ENCODE measurements around the gene TBL3. TPM values are rescaled to one million over a fixed set of nuclear protein-coding genes. Genes with fewer than 3 reads are reported as not detected.

The TBL3 gene
- total RNA-seq, 4 donors from 2014 or later = 34.4 to 91.8 (median 53.7) TPM

DNA sequence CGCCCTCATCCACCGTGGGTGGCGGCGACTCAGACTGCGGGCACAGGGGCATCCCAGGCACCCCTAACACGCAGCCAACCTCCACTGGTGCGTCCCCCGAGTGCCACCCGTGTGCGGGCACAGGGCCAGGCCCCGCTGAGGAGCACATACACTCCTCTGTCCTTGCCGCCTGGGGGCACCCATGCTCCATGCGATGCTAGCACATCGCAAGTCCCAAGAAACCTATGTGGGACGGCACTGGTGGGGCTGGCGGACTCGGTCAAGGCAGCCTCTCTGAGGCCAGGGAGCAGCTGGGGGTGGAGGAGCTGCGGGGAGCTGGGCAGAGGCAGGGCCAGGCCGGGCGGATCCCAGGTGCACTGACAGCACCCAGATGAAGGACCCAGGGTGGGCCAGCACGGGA is 33.8 kb downstream of the TBL3 start:
- 83 to 84% methylated on average over 9 to 16 of the region's 21 CpGs for whole genome bisulfite sequencing, 2 donors
- Histone ChIP-seq H3K4me3 (replicated peaks in 1 of 3) (no peak overlapping the region), H3K4me1 (peaks cover 28 to 48% of the 10 kb centered on the region in 2 donors), H3K9me3 (no peaks in the 10 kb centered on the region), H3K27me3 (no peaks in the 10 kb centered on the region), H3K36me3 (peaks cover 24 to 26% of the 10 kb centered on the region in 2 donors), H3K27ac (no peak overlapping the region)
- intact Hi-C loops (cut with DNase I) = no loop called here
- peak in 1 of 2 donors; percentile 28 for DNase-seq
- TF ChIP-seq POLR2A (IDR thresholded peaks at IDR 0.05) = no peak

DNA sequence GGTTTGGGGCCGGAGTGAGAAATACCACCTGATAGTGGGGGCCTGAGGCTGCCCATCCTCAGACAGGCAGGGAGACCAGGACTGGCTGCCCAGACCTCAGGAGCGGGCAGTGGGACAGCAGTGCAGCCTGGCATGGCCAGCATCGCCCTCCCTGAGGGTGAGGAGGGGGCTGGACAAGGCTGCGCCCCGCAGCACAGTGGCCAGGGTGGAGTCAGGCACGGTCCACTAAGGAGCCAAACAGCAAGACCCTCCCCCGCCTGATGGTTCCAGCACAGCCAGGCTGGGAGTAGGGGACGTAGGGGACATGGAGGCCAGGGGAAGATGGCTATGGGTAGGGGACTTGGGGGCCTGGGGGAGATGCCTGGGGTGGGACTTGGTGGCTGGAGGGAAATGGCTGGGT is 34.5 kb downstream of the TBL3 start:
- TF ChIP-seq, protein P1, sequence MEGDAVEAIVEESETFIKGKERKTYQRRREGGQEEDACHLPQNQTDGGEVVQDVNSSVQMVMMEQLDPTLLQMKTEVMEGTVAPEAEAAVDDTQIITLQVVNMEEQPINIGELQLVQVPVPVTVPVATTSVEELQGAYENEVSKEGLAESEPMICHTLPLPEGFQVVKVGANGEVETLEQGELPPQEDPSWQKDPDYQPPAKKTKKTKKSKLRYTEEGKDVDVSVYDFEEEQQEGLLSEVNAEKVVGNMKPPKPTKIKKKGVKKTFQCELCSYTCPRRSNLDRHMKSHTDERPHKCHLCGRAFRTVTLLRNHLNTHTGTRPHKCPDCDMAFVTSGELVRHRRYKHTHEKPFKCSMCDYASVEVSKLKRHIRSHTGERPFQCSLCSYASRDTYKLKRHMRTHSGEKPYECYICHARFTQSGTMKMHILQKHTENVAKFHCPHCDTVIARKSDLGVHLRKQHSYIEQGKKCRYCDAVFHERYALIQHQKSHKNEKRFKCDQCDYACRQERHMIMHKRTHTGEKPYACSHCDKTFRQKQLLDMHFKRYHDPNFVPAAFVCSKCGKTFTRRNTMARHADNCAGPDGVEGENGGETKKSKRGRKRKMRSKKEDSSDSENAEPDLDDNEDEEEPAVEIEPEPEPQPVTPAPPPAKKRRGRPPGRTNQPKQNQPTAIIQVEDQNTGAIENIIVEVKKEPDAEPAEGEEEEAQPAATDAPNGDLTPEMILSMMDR (IDR thresholded peaks at IDR 0.05) = no peak
- no peak for TF ChIP-seq POLR2A (IDR thresholded peaks at IDR 0.05)
- Histone ChIP-seq H3K27ac (no peak overlapping the region), H3K36me3 (peaks cover 18 to 20% of the 10 kb centered on the region in 2 donors), H3K4me3 (replicated peaks in 1 of 3) (no peak overlapping the region), H3K9me3 (no peaks in the 10 kb centered on the region), H3K4me1 (peaks cover 28 to 48% of the 10 kb centered on the region in 2 donors), H3K27me3 (no peaks in the 10 kb centered on the region)
- no peak for DNase-seq
- intact Hi-C loops (cut with DNase I) = no loop called here
- 92 to 96% methylated on average over 8 of the region's 8 CpGs for WGBS, 2 donors

DNA sequence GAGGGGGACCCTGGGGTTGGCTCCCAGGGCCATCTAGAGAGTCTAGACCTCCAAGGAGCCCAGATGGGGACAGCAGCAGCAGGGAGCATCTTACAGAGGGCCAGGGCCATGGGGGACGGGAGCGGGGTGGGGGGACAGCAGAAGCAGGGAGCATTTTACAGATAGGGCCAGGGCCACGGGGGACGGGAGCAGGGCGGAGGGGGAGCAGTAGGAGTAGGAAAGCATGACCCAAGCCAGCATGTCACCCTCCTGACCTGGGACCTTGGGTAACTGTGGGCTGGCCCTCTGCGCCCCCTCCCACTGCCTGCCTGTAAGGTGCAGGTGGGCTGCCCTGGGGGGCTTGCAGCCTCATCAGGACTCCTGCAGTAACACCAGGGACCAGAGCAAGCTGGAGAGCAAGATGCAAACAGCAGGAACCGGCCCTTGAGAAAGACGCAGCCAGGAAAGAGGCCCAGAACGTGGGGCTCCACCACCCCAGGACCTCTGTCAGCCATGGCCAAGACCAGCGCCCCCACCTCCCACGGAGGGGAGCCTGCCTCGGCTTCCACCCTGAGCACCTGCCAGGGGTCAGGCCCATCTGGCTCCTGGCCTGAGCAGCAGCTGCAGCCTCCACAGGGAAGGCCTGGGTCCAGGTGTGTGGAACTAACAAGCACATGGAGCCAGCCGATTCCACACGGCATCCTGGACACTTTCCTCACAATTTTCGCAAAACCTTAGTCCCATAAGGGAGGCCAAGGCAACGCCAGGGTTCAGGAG is 35.4 kb downstream of the TBL3 start:
- DNase-seq = no peak
- Histone ChIP-seq H3K9me3 (no peaks in the 10 kb centered on the region), H3K36me3 (peaks cover 9 to 10% of the 10 kb centered on the region in 2 donors), H3K4me1 (peaks cover 28 to 48% of the 10 kb centered on the region in 2 donors), H3K27ac (no peak overlapping the region), H3K27me3 (no peaks in the 10 kb centered on the region), H3K4me3 (replicated peaks in 1 of 3) (no peak overlapping the region)
- 90 to 93% methylated on average over 9 to 11 of the region's 16 CpGs for WGBS, 2 donors
- intact Hi-C loops (cut with DNase I) = no loop called here
- TF ChIP-seq, protein P1 (IDR thresholded peaks at IDR 0.05) = no peak
- no peak for TF ChIP-seq POLR2A (IDR thresholded peaks at IDR 0.05)

DNA sequence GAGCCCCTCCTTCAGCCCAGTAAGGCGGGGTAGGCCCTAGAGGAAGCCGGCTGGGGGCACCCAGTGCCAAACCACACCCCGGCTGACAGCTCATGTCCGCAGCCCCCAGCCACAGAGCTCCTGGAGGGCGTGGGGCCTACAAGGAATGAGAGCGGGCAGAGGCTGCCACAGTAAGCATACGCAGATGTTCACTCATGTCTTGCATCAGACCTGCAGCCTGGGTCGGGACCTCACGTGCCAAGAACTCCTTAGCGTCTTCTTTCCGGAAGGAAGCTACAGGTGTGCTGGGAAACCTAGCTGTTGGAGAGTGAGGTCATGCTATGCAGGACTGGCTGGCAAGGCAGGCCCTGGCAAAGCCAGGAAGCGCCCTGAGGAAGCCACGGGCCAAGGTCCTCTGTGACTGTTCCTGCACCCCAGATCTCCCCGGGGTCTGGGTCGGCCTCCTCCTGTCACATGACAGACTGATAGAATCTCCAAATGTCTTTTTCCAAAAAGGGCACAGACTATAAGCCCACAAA is 36.2 kb downstream of the TBL3 start:
- no peak overlapping the region for H3K27ac ChIP-seq
- DNase-seq = no peak
- TF ChIP-seq POLR2A (IDR thresholded peaks at IDR 0.05) = no peak
- TF ChIP-seq, protein P1 (IDR thresholded peaks at IDR 0.05) = no peak
- peaks cover under 1 to 2% of the 10 kb centered on the region in 2 donors for H3K36me3 ChIP-seq
- H3K4me1 ChIP-seq = peaks cover 28 to 48% of the 10 kb centered on the region in 2 donors
- no peak overlapping the region for H3K4me3 ChIP-seq (replicated peaks in 1 of 3)
- WGBS, 2 donors = 54 to 58% methylated on average over 15 of the region's 15 CpGs
- no peaks in the 10 kb centered on the region for H3K27me3 ChIP-seq
- intact Hi-C loops (cut with DNase I) = no loop called here
- H3K9me3 ChIP-seq = no peaks in the 10 kb centered on the region

DNA sequence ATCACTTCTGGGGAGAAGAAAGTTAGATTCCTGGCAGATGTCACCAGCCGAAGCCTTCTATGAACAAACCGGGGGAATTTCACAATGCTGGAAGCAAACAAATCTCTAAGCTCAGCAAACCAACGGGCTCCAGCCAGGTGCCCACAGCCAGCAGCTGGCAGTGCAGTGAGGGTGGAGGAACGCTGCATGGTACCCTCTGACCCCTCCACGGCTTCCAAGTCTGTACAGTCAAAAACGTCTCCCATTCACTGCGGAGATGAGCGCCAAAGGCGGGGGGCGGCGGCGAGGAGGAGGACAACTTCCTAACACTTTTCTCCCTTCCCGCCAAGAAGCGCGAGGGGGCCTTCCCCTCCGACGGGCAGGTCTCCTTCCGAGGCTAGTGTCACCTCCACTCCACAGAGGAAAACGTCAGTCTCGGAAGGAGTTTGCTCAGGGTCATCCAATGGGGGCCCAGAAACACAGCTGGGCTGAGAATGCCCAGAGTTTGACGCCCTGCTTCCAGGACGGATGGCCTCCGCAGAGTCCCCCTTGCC is 36.8 kb downstream of the TBL3 start:
- intact Hi-C loops (cut with DNase I) = no loop called here
- TF ChIP-seq POLR2A (IDR thresholded peaks at IDR 0.05) = no peak
- TF ChIP-seq, protein P1 (IDR thresholded peaks at IDR 0.05) = no peak
- H3K4me1 ChIP-seq = peaks cover 26 to 45% of the 10 kb centered on the region in 2 donors

More for the DNA sequence above, 36.8 kb downstream of the TBL3 start:
- no peak for DNase-seq
- peak overlapping the region; percentile 28 to 98 (median 93) for H3K4me3 ChIP-seq (replicated peaks in 1 of 3)
- no peaks in the 10 kb centered on the region for H3K36me3 ChIP-seq
- 10 to 20% methylated on average over 12 to 13 of the region's 23 CpGs for WGBS, 2 donors
- H3K9me3 ChIP-seq = no peaks in the 10 kb centered on the region
- H3K27me3 ChIP-seq = no peaks in the 10 kb centered on the region
- H3K27ac ChIP-seq = peak overlapping the region in 2 of 3 donors; percentile 50 to 52
